HCT116 (cell line): ENCODE measurements around the gene ZNF438. TPM values are rescaled to one million over a fixed set of nuclear protein-coding genes. Genes with fewer than 3 reads are reported as not detected.

Experiments
- ATAC-seq: fragments of 200-7000 bp; cut with Tn5 transposase; 2 replicates; pipeline ENCODE4 v1.9.1; 2020; ENCODE audit warnings: mild to moderate bottlenecking, moderate library complexity
- BruUV-seq: library from RNA; stranded (reverse); fragments of 400-500 nt; replicated peaks from 2 replicates; lab custom pipeline; 2021; lab: Mats Ljungman, UMichigan
- CTCF ChIA-PET: fragments of 300-600 bp; sonication (Branson Sonifier 250); formaldehyde crosslinking; loops from one replicate; lab custom pipeline; 2021; ENCODE audit warnings: antibody characterized with exemption; lab: Charles Lee
- POLR2A ChIA-PET: fragments of 300-600, 350-600 bp; sonication (Branson Sonifier 250); formaldehyde crosslinking; loops from one replicate; lab custom pipeline; 2021; ENCODE audit warnings: antibody characterized with exemption; lab: Charles Lee
- RAD21 ChIA-PET, 2 experiments: fragments of 300-600 bp; sonication (Branson Sonifier 250); formaldehyde crosslinking; loops; one replicate each; lab custom pipeline; 2023; ENCODE audit warnings: low total read pairs in 2 of 2; ENCODE audit not compliant: uncharacterized antibody in 2 of 2, unreplicated experiment in 2 of 2, low non-redundant PET in 1 of 2; lab: Charles Lee
- DNase-seq: peaks from one replicate; pipeline ENCODE4 v3.0.0-alpha.2; 2010; ENCODE audit warnings: low read depth, low spot score
- H2AFZ ChIP-seq: fragments of 200-600 bp; shearing (Covaris generic), sonication (generic); 2 replicates; pipeline ENCODE4 v1.6.1; 2017; ENCODE audit warnings: low read depth, mixed run types, mixed read lengths, antibody characterized with exemption, low read length; ENCODE audit not compliant: poor library complexity, severe bottlenecking
- H3K27ac ChIP-seq: 2 replicates; pipeline ENCODE4 v1.5.1; 2012; ENCODE audit warnings: low read depth, low read length
- H3K27me3 ChIP-seq: fragments of 200-600 bp; sonication (generic); 2 replicates; pipeline ENCODE4 v1.6.1; 2016; ENCODE audit warnings: mixed run types, low read length, mixed read lengths; ENCODE audit not compliant: insufficient read depth
- H3K36me3 ChIP-seq, 2 experiments: fragments of 200-500 bp in 1 of 2; fragments of 200-600 bp in 1 of 2; sonication (Bioruptor generic) in 1 of 2; sonication (generic) in 1 of 2; 2 replicates each; pipeline versions ENCODE4 v1.5.1 to v1.6.1; 2014 to 2016; ENCODE audit warnings: low read length in 2 of 2, inconsistent platforms in 1 of 2, mixed read lengths in 1 of 2, mixed run types in 1 of 2; ENCODE audit not compliant: insufficient read depth in 2 of 2, control insufficient read depth in 1 of 2
- H3K4me1 ChIP-seq, 2 experiments: fragments of 200-600 bp in 1 of 2; sonication (generic) in 1 of 2; 2 replicates each; pipeline versions ENCODE4 v1.5.1 to v1.6.1; 2012 to 2017; ENCODE audit warnings: low read length in 2 of 2, inconsistent platforms in 1 of 2, mild to moderate bottlenecking in 1 of 2, mixed read lengths in 1 of 2, mixed run types in 1 of 2, moderate library complexity in 1 of 2; ENCODE audit not compliant: insufficient read depth in 2 of 2, control insufficient read depth in 1 of 2
- H3K4me2 ChIP-seq: fragments of 200-600 bp; sonication (generic); 2 replicates; pipeline ENCODE4 v1.6.1; 2017; ENCODE audit warnings: mixed run types, low read length, mixed read lengths
- H3K4me3 ChIP-seq, 2 experiments: fragments of 200-600 bp in 1 of 2; sonication (generic) in 1 of 2; replicated peaks in 1 of 2; 2 replicates each; pipeline ENCODE4 v1.5.1; 2011 to 2016; ENCODE audit warnings: low read length in 2 of 2, control low read depth in 1 of 2, low read depth in 1 of 2, mild to moderate bottlenecking in 1 of 2, mixed read lengths in 1 of 2, mixed run types in 1 of 2
- H3K79me2 ChIP-seq: fragments of 200-600 bp; sonication (generic); 2 replicates; pipeline ENCODE4 v1.6.1; 2017; ENCODE audit warnings: mild to moderate bottlenecking, mixed run types, low read length, moderate library complexity, mixed read lengths; ENCODE audit not compliant: insufficient read depth
- H3K9ac ChIP-seq: fragments of 200-600 bp; sonication (generic); 2 replicates; pipeline ENCODE4 v1.6.1; 2016; ENCODE audit warnings: low read length, mixed read lengths
- H3K9me2 ChIP-seq: fragments of 200-600 bp; sonication (generic), shearing (Covaris generic); 2 replicates; pipeline ENCODE4 v1.6.1; 2017; ENCODE audit warnings: mixed run types, mild to moderate bottlenecking, moderate library complexity; ENCODE audit not compliant: insufficient read depth
- H3K9me3 ChIP-seq, 2 experiments: fragments of 200-500 bp in 1 of 2; fragments of 200-600 bp in 1 of 2; sonication (Bioruptor generic) in 1 of 2; sonication (generic) in 1 of 2; 2 replicates each; pipeline ENCODE4 v1.6.1; 2014 to 2017; ENCODE audit warnings: low read length in 2 of 2, mixed read lengths in 2 of 2, inconsistent platforms in 1 of 2, low read depth in 1 of 2, mild to moderate bottlenecking in 1 of 2, mixed run types in 1 of 2, moderate library complexity in 1 of 2; ENCODE audit not compliant: control insufficient read depth in 1 of 2, insufficient read depth in 1 of 2
- H4K20me1 ChIP-seq: fragments of 200-600 bp; sonication (generic), shearing (Covaris generic); 2 replicates; pipeline ENCODE4 v1.6.1; 2017; ENCODE audit warnings: mixed run types, mild to moderate bottlenecking, moderate library complexity; ENCODE audit not compliant: insufficient read depth
- CBX3 ChIP-seq: IDR thresholded peaks from 2 replicates; pipeline ENCODE4 v1.6.1; 2012; ENCODE audit warnings: low read depth
- ELF1 ChIP-seq: IDR thresholded peaks from 2 replicates; pipeline ENCODE4 v1.6.1; 2012; ENCODE audit warnings: low read depth, borderline replicate concordance
- JUND ChIP-seq: IDR thresholded peaks from 2 replicates; pipeline ENCODE4 v1.6.1; 2012
- SIN3A ChIP-seq: IDR thresholded peaks from 2 replicates; pipeline ENCODE4 v1.6.1; 2012; ENCODE audit warnings: low read depth
- SRF ChIP-seq: IDR thresholded peaks from 2 replicates; pipeline ENCODE4 v1.6.1; 2012; ENCODE audit warnings: low read depth
- YY1 ChIP-seq: IDR thresholded peaks from 2 replicates; pipeline ENCODE4 v1.6.1; 2011; ENCODE audit warnings: low read length, low read depth, moderate library complexity, mild to moderate bottlenecking; ENCODE audit not compliant: insufficient replicate concordance; ENCODE audit errors: extremely low read depth
- ZNF274 ChIP-seq: fragments of 200-500 bp; sonication (Bioruptor generic); IDR thresholded peaks from 2 replicates; pipeline ENCODE4 v1.6.1; 2014; ENCODE audit warnings: mild to moderate bottlenecking, low read depth, low read length, inconsistent platforms
- intact Hi-C: fragments of 100-400 bp; cut with micrococcal nuclease; formaldehyde crosslinking; loops from 2 replicates; pipeline ENCODE4 v1.10.0; 2022
- total RNA-seq: library from RNA; stranded (reverse); gene quantifications from one replicate; pipeline ENCODE4 v1.2.1, GENCODE V29; 2021; ENCODE audit not compliant: unreplicated experiment
- TF ChIP-seq, protein P1 (sequence below): IDR thresholded peaks from 2 replicates; pipeline ENCODE4 v1.6.1; 2012
- TF ChIP-seq, protein P2 (sequence below): IDR thresholded peaks from 2 replicates; pipeline ENCODE4 v1.6.1; 2012
- TF ChIP-seq, protein P3 (sequence below): IDR thresholded peaks from 2 replicates; pipeline ENCODE4 v1.6.1; 2012; ENCODE audit warnings: low read depth
- TF ChIP-seq, protein P4 (sequence below), 3 experiments: fragments of 200-600 bp in 1 of 3; sonication (generic) in 1 of 3; IDR thresholded peaks in 2 of 3; conservative IDR thresholded peaks in 1 of 3; 2 replicates each; pipeline ENCODE4 v1.5.1; 2012 to 2017; ENCODE audit warnings: low read depth in 2 of 3, low read length in 2 of 3, antibody characterized with exemption in 1 of 3, borderline replicate concordance in 1 of 3, control low read depth in 1 of 3, mild to moderate bottlenecking in 1 of 3, mixed read lengths in 1 of 3, mixed run types in 1 of 3, moderate library complexity in 1 of 3; ENCODE audit not compliant: insufficient read depth in 1 of 3

Gene ZNF438
- total RNA-seq, 1 experiment from 2014 or later = 3.3 TPM

DNA sequence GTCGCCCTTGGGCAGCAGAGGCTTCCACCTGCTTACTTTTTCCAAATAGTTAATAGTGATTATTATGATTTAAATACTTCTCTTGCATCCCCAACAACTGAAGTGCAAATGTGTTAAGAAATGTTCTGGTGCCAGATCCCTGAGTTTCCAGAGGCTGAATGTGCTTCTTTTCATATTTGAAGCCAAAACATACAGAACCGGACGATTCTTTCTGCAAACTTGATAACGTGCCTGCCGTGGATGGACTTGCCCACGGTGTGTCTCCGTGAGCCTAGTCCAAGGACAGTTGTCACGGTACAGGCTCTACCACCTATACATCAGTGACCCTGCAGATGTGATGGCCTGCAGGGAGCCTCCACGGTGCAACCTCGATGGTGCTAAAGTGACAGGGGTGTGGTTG, 203.5 kb downstream of the ZNF438 start:
- RAD21 ChIA-PET = no interaction called here
- TF ChIP-seq SRF (no peak), ZNF274 (no peak), SIN3A (no peak), ELF1 (no peak), JUND (no peak), CBX3 (no peak), YY1 (no peak)
- TF ChIP-seq, protein P1, sequence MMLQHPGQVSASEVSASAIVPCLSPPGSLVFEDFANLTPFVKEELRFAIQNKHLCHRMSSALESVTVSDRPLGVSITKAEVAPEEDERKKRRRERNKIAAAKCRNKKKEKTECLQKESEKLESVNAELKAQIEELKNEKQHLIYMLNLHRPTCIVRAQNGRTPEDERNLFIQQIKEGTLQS = no peak
- TF ChIP-seq, protein P2, sequence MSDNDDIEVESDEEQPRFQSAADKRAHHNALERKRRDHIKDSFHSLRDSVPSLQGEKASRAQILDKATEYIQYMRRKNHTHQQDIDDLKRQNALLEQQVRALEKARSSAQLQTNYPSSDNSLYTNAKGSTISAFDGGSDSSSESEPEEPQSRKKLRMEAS = no peak
- TF ChIP-seq, protein P3, sequence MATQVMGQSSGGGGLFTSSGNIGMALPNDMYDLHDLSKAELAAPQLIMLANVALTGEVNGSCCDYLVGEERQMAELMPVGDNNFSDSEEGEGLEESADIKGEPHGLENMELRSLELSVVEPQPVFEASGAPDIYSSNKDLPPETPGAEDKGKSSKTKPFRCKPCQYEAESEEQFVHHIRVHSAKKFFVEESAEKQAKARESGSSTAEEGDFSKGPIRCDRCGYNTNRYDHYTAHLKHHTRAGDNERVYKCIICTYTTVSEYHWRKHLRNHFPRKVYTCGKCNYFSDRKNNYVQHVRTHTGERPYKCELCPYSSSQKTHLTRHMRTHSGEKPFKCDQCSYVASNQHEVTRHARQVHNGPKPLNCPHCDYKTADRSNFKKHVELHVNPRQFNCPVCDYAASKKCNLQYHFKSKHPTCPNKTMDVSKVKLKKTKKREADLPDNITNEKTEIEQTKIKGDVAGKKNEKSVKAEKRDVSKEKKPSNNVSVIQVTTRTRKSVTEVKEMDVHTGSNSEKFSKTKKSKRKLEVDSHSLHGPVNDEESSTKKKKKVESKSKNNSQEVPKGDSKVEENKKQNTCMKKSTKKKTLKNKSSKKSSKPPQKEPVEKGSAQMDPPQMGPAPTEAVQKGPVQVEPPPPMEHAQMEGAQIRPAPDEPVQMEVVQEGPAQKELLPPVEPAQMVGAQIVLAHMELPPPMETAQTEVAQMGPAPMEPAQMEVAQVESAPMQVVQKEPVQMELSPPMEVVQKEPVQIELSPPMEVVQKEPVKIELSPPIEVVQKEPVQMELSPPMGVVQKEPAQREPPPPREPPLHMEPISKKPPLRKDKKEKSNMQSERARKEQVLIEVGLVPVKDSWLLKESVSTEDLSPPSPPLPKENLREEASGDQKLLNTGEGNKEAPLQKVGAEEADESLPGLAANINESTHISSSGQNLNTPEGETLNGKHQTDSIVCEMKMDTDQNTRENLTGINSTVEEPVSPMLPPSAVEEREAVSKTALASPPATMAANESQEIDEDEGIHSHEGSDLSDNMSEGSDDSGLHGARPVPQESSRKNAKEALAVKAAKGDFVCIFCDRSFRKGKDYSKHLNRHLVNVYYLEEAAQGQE = no peak
- TF ChIP-seq, protein P4, sequence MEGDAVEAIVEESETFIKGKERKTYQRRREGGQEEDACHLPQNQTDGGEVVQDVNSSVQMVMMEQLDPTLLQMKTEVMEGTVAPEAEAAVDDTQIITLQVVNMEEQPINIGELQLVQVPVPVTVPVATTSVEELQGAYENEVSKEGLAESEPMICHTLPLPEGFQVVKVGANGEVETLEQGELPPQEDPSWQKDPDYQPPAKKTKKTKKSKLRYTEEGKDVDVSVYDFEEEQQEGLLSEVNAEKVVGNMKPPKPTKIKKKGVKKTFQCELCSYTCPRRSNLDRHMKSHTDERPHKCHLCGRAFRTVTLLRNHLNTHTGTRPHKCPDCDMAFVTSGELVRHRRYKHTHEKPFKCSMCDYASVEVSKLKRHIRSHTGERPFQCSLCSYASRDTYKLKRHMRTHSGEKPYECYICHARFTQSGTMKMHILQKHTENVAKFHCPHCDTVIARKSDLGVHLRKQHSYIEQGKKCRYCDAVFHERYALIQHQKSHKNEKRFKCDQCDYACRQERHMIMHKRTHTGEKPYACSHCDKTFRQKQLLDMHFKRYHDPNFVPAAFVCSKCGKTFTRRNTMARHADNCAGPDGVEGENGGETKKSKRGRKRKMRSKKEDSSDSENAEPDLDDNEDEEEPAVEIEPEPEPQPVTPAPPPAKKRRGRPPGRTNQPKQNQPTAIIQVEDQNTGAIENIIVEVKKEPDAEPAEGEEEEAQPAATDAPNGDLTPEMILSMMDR (IDR thresholded peaks at IDR 0.05 in 2 of 3, conservative IDR thresholded peaks at IDR 0.05 in 1 of 3; ENCODE audit: borderline replicate concordance in 1 of 3, insufficient read depth in 1 of 3, low read depth in 2 of 3, low read length in 2 of 3) = no peak
- TF ChIP-seq, all 23 proteins: peak for 0
- H3K4me2 ChIP-seq = no peak overlapping the region
- no peak overlapping the region for H3K4me3 ChIP-seq
- H3K27me3 ChIP-seq = no peaks in the 10 kb centered on the region
- no peaks in the 10 kb centered on the region for H3K9me3 ChIP-seq
- H3K36me3 ChIP-seq = no peaks in the 10 kb centered on the region
- H4K20me1 ChIP-seq = no peaks in the 10 kb centered on the region
- no peaks in the 10 kb centered on the region for H3K79me2 ChIP-seq
- intact Hi-C loops = no loop called here
- H3K9me2 ChIP-seq = no peaks in the 10 kb centered on the region
- ChIA-PET CTCF (no interaction called here), POLR2A (no interaction called here)
- no peak for ATAC-seq
- BruUV-seq = no TSS peak
- no peak overlapping the region for H3K9ac ChIP-seq
- no peaks in the 10 kb centered on the region for H3K4me1 ChIP-seq
- no peak for DNase-seq
- no peak overlapping the region for H2AFZ ChIP-seq
- no peak overlapping the region for H3K27ac ChIP-seq
